GM12872 (cell line): Measurements from ENCODE around the gene NOL12.

Experiments
- CTCF ChIP-seq: IDR thresholded peaks from 3 replicates; pipeline ENCODE4 v1.5.1; 2011; ENCODE audit warnings: low read depth, mild to moderate bottlenecking, low read length, moderate library complexity; ENCODE audit not compliant: insufficient read depth

NOL12 gene

GRCh38 chr22:37708580-37709444 lies 22.7 kb downstream of the NOL12 start:
- TF ChIP-seq CTCF = no peak

GRCh38 chr22:37709445-37709765 lies 23.3 kb downstream of the NOL12 start:
- no peak for TF ChIP-seq CTCF

- TF ChIP-seq CTCF = no peak
Measured at GRCh38 chr22:37710675-37711074, 24.5 kb downstream of the NOL12 start.

GRCh38 chr22:37711490-37711889 lies 25.3 kb downstream of the NOL12 start:
- no peak for TF ChIP-seq CTCF

GRCh38 chr22:37713761-37714160 lies 27.6 kb downstream of the NOL12 start:
- TF ChIP-seq CTCF = no peak

- TF ChIP-seq CTCF = no peak
Measured at GRCh38 chr22:37714634-37715033, 28.5 kb downstream of the NOL12 start.

- TF ChIP-seq CTCF = no peak
Measured at GRCh38 chr22:37715760-37716159, 29.6 kb downstream of the NOL12 start.
